Kidney epithelial cell (primary cell): ENCODE results near the gene TSPAN10. TPM values are rescaled to one million over a fixed set of nuclear protein-coding genes. Genes with fewer than 3 reads are reported as not detected.

ENCODE experiments used
- DNase-seq: peaks from one replicate; pipeline ENCODE4 v3.0.0-alpha.2; 2010; ENCODE audit warnings: low read depth
- H3K27me3 ChIP-seq: 2 replicates; pipeline ENCODE4 v1.6.0; 2011; ENCODE audit warnings: low read length; ENCODE audit not compliant: control insufficient read depth, insufficient read depth
- H3K36me3 ChIP-seq: 2 replicates; pipeline ENCODE4 v1.5.1; 2011; ENCODE audit warnings: low read length; ENCODE audit not compliant: control insufficient read depth, insufficient read depth
- H3K4me3 ChIP-seq: 2 replicates; pipeline ENCODE4 v1.5.1; 2011; ENCODE audit warnings: low read depth, mild to moderate bottlenecking, control low read depth, low read length
- CTCF ChIP-seq: IDR thresholded peaks from 2 replicates; pipeline ENCODE4 v1.5.1; 2011; ENCODE audit warnings: mild to moderate bottlenecking, moderate library complexity, low read length, control low read depth, inconsistent platforms; ENCODE audit not compliant: insufficient read depth, poor library complexity, severe bottlenecking
- total RNA-seq: library from RNA; depleted of rRNA; stranded (reverse); fragments of >200 nt; gene quantifications from 2 replicates; pipeline ENCODE4 v1.2.3, GENCODE V29; 2015

TSPAN10 gene
- total RNA-seq, 1 donor from 2014 or later, result 0.17 TPM

- Histone ChIP-seq H3K27me3 (no peaks in the 10 kb centered on the region), H3K4me3 (no peak overlapping the region), H3K36me3 (no peaks in the 10 kb centered on the region)
- no peak for TF ChIP-seq CTCF
- no peak for DNase-seq
Observed at GRCh38 chr17:81676906-81677305, 39.9 kb downstream of the TSPAN10 start.

DNA sequence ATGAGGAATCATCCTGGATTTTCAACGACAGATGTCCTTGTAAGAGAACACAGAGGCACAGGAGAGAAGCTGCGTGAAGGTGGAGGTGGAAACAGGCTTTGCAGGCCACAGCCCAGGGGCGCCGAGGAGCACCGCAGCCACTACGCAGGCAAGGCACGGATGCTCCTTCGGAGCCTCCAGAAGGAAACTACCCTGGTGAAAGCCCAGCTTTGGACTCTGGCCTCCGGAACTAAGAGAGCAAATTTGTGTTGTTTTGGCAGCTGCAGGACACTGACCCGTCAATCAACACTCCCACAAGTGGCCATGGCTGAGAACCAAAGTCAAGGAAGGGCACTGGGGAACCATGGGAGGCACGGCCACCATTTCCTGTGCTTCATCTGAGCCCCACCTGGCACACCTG lies 43.2 kb downstream of the TSPAN10 start:
- no peak overlapping the region for H3K4me3 ChIP-seq
- no peak for DNase-seq
- no peaks in the 10 kb centered on the region for H3K27me3 ChIP-seq
- no peak for TF ChIP-seq CTCF
- no peaks in the 10 kb centered on the region for H3K36me3 ChIP-seq

- Histone ChIP-seq H3K4me3 (no peak overlapping the region), H3K27me3 (no peaks in the 10 kb centered on the region), H3K36me3 (peaks cover 2% of the 10 kb centered on the region)
- DNase-seq, result peak; percentile 31
- TF ChIP-seq CTCF, result no peak
Observed at GRCh38 chr17:81681672-81682071, 44.7 kb downstream of the TSPAN10 start.

DNA sequence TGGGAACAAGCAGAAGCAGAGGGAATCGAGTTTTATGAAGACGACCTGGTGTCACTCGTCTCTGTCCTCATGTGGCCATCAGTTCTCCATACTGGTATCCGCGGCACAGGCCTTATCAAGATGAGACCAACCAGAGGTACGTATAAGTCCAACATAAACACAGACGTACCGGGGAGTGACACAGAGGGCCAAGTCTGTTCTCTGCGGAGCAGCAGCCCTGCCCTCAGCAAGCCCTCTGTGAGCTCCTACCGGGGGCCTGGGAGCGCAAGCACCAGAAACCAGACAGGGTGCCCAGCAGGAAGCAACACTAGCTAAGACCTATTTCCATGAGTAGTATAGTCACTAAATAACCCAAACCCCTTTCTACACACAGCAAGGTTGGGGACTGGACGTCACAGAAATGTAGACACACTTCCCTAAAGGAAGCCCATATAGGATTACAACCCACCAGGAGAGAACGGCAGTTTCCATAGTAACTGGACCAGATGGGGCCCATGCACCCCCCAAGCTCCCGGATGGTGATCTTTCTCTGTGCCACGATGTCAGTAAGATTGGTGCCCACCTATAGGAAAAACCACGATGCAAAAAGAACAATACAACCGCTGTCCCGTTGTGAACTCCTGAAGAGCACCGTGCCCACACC lies 45.7 kb downstream of the TSPAN10 start:
- DNase-seq, result no peak
- no peak for TF ChIP-seq CTCF
- Histone ChIP-seq H3K36me3 (peaks cover 2% of the 10 kb centered on the region), H3K27me3 (no peaks in the 10 kb centered on the region), H3K4me3 (peak overlapping the region; percentile 96)

DNA sequence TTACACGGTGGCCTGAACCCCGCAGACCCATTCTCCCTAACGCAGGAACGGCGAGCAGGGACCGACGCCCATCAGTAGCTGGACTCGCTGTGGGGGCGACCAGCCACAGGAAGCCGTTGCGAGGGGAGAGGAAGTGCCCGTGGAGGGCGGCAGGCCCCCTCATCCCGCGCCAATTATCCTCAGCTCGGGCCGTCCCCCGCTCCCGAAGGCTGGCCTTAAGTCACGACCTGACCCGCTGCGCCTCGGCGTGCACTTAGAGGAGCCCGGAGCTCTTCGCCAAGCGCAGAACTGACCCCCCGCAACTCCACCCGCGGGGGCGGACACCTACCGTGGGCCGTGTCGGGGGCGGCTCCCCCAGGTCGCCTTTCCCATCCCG lies 46.2 kb downstream of the TSPAN10 start:
- TF ChIP-seq CTCF, result no peak
- peaks cover 2% of the 10 kb centered on the region for H3K36me3 ChIP-seq
- DNase-seq, result no peak
- H3K4me3 ChIP-seq, result peak overlapping the region; percentile 96
- H3K27me3 ChIP-seq, result no peaks in the 10 kb centered on the region
